ENCODE results near the gene WWC1. TPM values are rescaled to one million over a fixed set of nuclear protein-coding genes. Genes with fewer than 3 reads are reported as not detected.

The WWC1 gene
- total and polyA plus RNA-seq, 7 experiments from 2014 or later = 0.02 to 1.4 (median 0.66) TPM; not detected in 1

DNA sequence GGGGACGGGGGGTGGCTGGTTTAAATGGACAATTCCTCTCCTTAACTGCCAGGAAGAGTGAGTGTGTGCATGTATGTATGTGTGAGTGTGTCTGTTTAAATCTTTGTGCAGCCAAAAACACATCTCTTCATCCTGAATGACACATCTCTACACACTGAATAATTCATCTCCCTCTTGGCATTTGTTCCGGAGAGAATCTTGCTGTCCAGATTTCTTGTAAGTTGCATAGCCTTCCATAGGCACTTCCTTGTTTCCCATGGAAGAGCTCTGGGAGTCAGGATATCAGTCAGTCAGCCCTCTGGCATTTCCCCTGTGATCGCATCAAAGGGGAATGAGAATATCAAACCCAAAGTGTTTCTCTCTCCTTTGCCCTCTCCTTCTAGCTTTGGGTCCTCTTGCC, 74.7 kb downstream of the WWC1 start:
- intact Hi-C loops (cut with micrococcal nuclease) = no loop called here
- no peaks in the 10 kb centered on the region for H3K27me3 ChIP-seq (ENCODE audit: control insufficient read depth in 2 of 2, insufficient read depth in 2 of 2, low read length in 2 of 2)
- no peak overlapping the region for H3K27ac Mint-ChIP-seq
- H3K36me3 Mint-ChIP-seq = no peaks in the 10 kb centered on the region
- peaks cover 0 to 2% (median 0%) of the 10 kb centered on the region in 7 donors for H3K4me1 Mint-ChIP-seq
- no peak overlapping the region for H3K4me3 ChIP-seq (ENCODE audit: low read length)
- no peaks in the 10 kb centered on the region for H3K9me3 Mint-ChIP-seq
- POLR2A ChIA-PET = no interaction called here
- no peaks in the 10 kb centered on the region for H3K36me3 ChIP-seq (ENCODE audit: control insufficient read depth in 2 of 3, insufficient read depth in 3 of 3, low read length in 3 of 3)
- no peak for DNase-seq
- no peak overlapping the region for H3K4me3 Mint-ChIP-seq
- no peak overlapping the region for H3K27ac ChIP-seq (ENCODE audit: low read depth, low read length)
- H3K4me1 ChIP-seq (ENCODE audit: control insufficient read depth in 2 of 2, insufficient read depth in 2 of 2, low read length in 2 of 2) = no peaks in the 10 kb centered on the region
- ATAC-seq = no peak
- no peaks in the 10 kb centered on the region for H3K9me3 ChIP-seq (ENCODE audit: control insufficient read depth in 2 of 3, low read length in 3 of 3)
- H3K27me3 Mint-ChIP-seq = peaks cover 0 to 5% (median 0%) of the 10 kb centered on the region in 5 donors
- CTCF ChIA-PET = no interaction called here

DNA sequence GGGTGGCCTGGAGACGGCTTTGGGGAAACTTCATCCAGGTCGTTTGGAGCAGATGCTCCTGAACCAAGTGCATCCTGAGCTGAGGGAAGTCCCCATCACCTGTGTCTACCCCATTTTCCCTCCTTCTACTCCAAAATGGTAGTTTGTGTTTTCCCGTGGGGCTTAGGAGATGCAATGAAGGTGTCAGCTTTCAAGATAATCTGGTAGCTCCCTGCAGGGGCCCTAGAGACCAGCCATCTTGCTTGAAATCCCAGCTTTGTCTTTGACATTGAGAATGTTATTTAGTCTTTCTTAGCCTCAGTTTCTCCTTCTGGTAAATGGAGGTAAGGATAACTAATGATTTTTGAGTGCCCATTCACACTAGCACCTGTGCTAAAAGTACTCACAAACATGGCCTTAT, 77.4 kb downstream of the WWC1 start:
- Histone ChIP-seq H3K36me3 (ENCODE audit: control insufficient read depth in 2 of 3, insufficient read depth in 3 of 3, low read length in 3 of 3) (no peaks in the 10 kb centered on the region), H3K27me3 (ENCODE audit: control insufficient read depth in 2 of 2, insufficient read depth in 2 of 2, low read length in 2 of 2) (peaks cover 0 to 3% of the 10 kb centered on the region in 2 donors), H3K27ac (ENCODE audit: low read depth, low read length) (no peak overlapping the region), H3K4me1 (ENCODE audit: control insufficient read depth in 2 of 2, insufficient read depth in 2 of 2, low read length in 2 of 2) (no peaks in the 10 kb centered on the region), H3K4me3 (ENCODE audit: low read length) (no peak overlapping the region), H3K9me3 (ENCODE audit: control insufficient read depth in 2 of 3, low read length in 3 of 3) (no peaks in the 10 kb centered on the region)
- Mint-ChIP-seq H3K36me3 (no peaks in the 10 kb centered on the region), H3K4me1 (no peaks in the 10 kb centered on the region), H3K27ac (no peak overlapping the region), H3K27me3 (peaks cover 0 to 1% (median 0%) of the 10 kb centered on the region in 5 donors), H3K4me3 (no peak overlapping the region), H3K9me3 (no peaks in the 10 kb centered on the region)
- intact Hi-C loops (cut with micrococcal nuclease) = no loop called here
- CTCF ChIA-PET = no interaction called here
- POLR2A ChIA-PET = no interaction called here
- ATAC-seq (no peak), DNase-seq (no peak)

- ChIA-PET CTCF (no interaction called here), POLR2A (no interaction called here)
- Histone ChIP-seq H3K36me3 (ENCODE audit: control insufficient read depth in 2 of 3, insufficient read depth in 3 of 3, low read length in 3 of 3) (no peaks in the 10 kb centered on the region), H3K27me3 (ENCODE audit: control insufficient read depth in 2 of 2, insufficient read depth in 2 of 2, low read length in 2 of 2) (peaks cover 0 to 3% of the 10 kb centered on the region in 2 donors), H3K27ac (ENCODE audit: low read depth, low read length) (no peak overlapping the region), H3K4me3 (ENCODE audit: low read length) (no peak overlapping the region), H3K9me3 (ENCODE audit: control insufficient read depth in 2 of 3, low read length in 3 of 3) (no peaks in the 10 kb centered on the region), H3K4me1 (ENCODE audit: control insufficient read depth in 2 of 2, insufficient read depth in 2 of 2, low read length in 2 of 2) (no peaks in the 10 kb centered on the region)
- H3K36me3 Mint-ChIP-seq = no peaks in the 10 kb centered on the region
- DNase-seq (no peak), ATAC-seq (no peak)
- no peak overlapping the region for H3K4me3 Mint-ChIP-seq
- peaks cover 0 to 1% (median 0%) of the 10 kb centered on the region in 5 donors for H3K27me3 Mint-ChIP-seq
- H3K4me1 Mint-ChIP-seq = no peaks in the 10 kb centered on the region
- no peaks in the 10 kb centered on the region for H3K9me3 Mint-ChIP-seq
- intact Hi-C loops (cut with micrococcal nuclease) = no loop called here
- no peak overlapping the region for H3K27ac Mint-ChIP-seq
Observed at GRCh38 chr5:168370831-168371230, 79.4 kb downstream of the WWC1 start.

- Mint-ChIP-seq H3K4me3 (no peak overlapping the region), H3K9me3 (no peaks in the 10 kb centered on the region), H3K4me1 (peaks cover 0 to 5% (median 3%) of the 10 kb centered on the region in 7 donors), H3K27ac (no peak overlapping the region), H3K36me3 (no peaks in the 10 kb centered on the region), H3K27me3 (peaks cover 0 to 1% (median 0%) of the 10 kb centered on the region in 5 donors)
- Histone ChIP-seq H3K36me3 (ENCODE audit: control insufficient read depth in 2 of 3, insufficient read depth in 3 of 3, low read length in 3 of 3) (no peaks in the 10 kb centered on the region), H3K27ac (ENCODE audit: low read depth, low read length) (no peak overlapping the region), H3K27me3 (ENCODE audit: control insufficient read depth in 2 of 2, insufficient read depth in 2 of 2, low read length in 2 of 2) (peaks cover 0 to 3% of the 10 kb centered on the region in 2 donors), H3K4me1 (ENCODE audit: control insufficient read depth in 2 of 2, insufficient read depth in 2 of 2, low read length in 2 of 2) (no peaks in the 10 kb centered on the region), H3K4me3 (ENCODE audit: low read length) (no peak overlapping the region), H3K9me3 (ENCODE audit: control insufficient read depth in 2 of 3, low read length in 3 of 3) (no peaks in the 10 kb centered on the region)
- ChIA-PET CTCF (no interaction called here), POLR2A (no interaction called here)
- intact Hi-C loops (cut with micrococcal nuclease) = no loop called here
- no peak for ATAC-seq
- DNase-seq = no peak
Observed at GRCh38 chr5:168372356-168372946, 81.0 kb downstream of the WWC1 start.

GRCh38 chr5:168374532-168374931, 83.1 kb downstream of the WWC1 start:
- ATAC-seq = no peak
- no peak for DNase-seq
- H3K27ac ChIP-seq (ENCODE audit: low read depth, low read length) = no peak overlapping the region
- Mint-ChIP-seq H3K27ac (no peak overlapping the region), H3K27me3 (peaks cover 0 to 1% (median 0%) of the 10 kb centered on the region in 5 donors), H3K4me3 (no peak overlapping the region), H3K4me1 (peaks cover 0 to 7% (median 4%) of the 10 kb centered on the region in 7 donors), H3K36me3 (no peaks in the 10 kb centered on the region), H3K9me3 (peaks cover 0 to 5% (median 0%) of the 10 kb centered on the region in 11 donors)
- H3K4me3 ChIP-seq (ENCODE audit: low read length) = no peak overlapping the region
- intact Hi-C loops (cut with micrococcal nuclease) = no loop called here
- H3K9me3 ChIP-seq (ENCODE audit: control insufficient read depth in 2 of 3, low read length in 3 of 3) = no peaks in the 10 kb centered on the region
- no peaks in the 10 kb centered on the region for H3K36me3 ChIP-seq (ENCODE audit: control insufficient read depth in 2 of 3, insufficient read depth in 3 of 3, low read length in 3 of 3)
- peaks cover 0 to 3% of the 10 kb centered on the region in 2 donors for H3K27me3 ChIP-seq (ENCODE audit: control insufficient read depth in 2 of 2, insufficient read depth in 2 of 2, low read length in 2 of 2)
- ChIA-PET POLR2A (no interaction called here), CTCF (no interaction called here)
- no peaks in the 10 kb centered on the region for H3K4me1 ChIP-seq (ENCODE audit: control insufficient read depth in 2 of 2, insufficient read depth in 2 of 2, low read length in 2 of 2)

GRCh38 chr5:168375214-168375613, 83.8 kb downstream of the WWC1 start:
- Histone ChIP-seq H3K4me3 (ENCODE audit: low read length) (no peak overlapping the region), H3K9me3 (ENCODE audit: control insufficient read depth in 2 of 3, low read length in 3 of 3) (no peaks in the 10 kb centered on the region), H3K4me1 (ENCODE audit: control insufficient read depth in 2 of 2, insufficient read depth in 2 of 2, low read length in 2 of 2) (no peaks in the 10 kb centered on the region), H3K36me3 (ENCODE audit: control insufficient read depth in 2 of 3, insufficient read depth in 3 of 3, low read length in 3 of 3) (no peaks in the 10 kb centered on the region), H3K27me3 (ENCODE audit: control insufficient read depth in 2 of 2, insufficient read depth in 2 of 2, low read length in 2 of 2) (peaks cover 0 to 3% of the 10 kb centered on the region in 2 donors), H3K27ac (ENCODE audit: low read depth, low read length) (no peak overlapping the region)
- ChIA-PET CTCF (no interaction called here), POLR2A (no interaction called here)
- Mint-ChIP-seq H3K4me1 (peaks cover 0 to 7% (median 4%) of the 10 kb centered on the region in 7 donors), H3K4me3 (no peak overlapping the region), H3K27me3 (peaks cover 0 to 1% (median 0%) of the 10 kb centered on the region in 5 donors), H3K36me3 (no peaks in the 10 kb centered on the region), H3K9me3 (peaks cover 0 to 5% (median 0%) of the 10 kb centered on the region in 11 donors), H3K27ac (no peak overlapping the region)
- no peak for ATAC-seq
- intact Hi-C loops (cut with micrococcal nuclease) = no loop called here
- DNase-seq = no peak

- POLR2A ChIA-PET = no interaction called here
Observed at GRCh38 chr5:168377525-168377924, 86.1 kb downstream of the WWC1 start.

More at GRCh38 chr5:168377525-168377924, 86.1 kb downstream of the WWC1 start:
- Histone ChIP-seq H3K4me3 (ENCODE audit: low read length) (no peak overlapping the region), H3K4me1 (ENCODE audit: control insufficient read depth in 2 of 2, insufficient read depth in 2 of 2, low read length in 2 of 2) (no peaks in the 10 kb centered on the region), H3K36me3 (ENCODE audit: control insufficient read depth in 2 of 3, insufficient read depth in 3 of 3, low read length in 3 of 3) (no peaks in the 10 kb centered on the region), H3K9me3 (ENCODE audit: control insufficient read depth in 2 of 3, low read length in 3 of 3) (no peaks in the 10 kb centered on the region), H3K27me3 (ENCODE audit: control insufficient read depth in 2 of 2, insufficient read depth in 2 of 2, low read length in 2 of 2) (no peaks in the 10 kb centered on the region), H3K27ac (ENCODE audit: low read depth, low read length) (no peak overlapping the region)
- intact Hi-C loops (cut with micrococcal nuclease) = no loop called here
- Mint-ChIP-seq H3K4me3 (no peak overlapping the region), H3K4me1 (peaks cover 0 to 10% (median 7%) of the 10 kb centered on the region in 7 donors), H3K27ac (no peak overlapping the region), H3K9me3 (peaks cover 0 to 5% (median 0%) of the 10 kb centered on the region in 11 donors), H3K27me3 (no peaks in the 10 kb centered on the region), H3K36me3 (peaks cover 0 to 2% (median 0%) of the 10 kb centered on the region in 5 donors)
- CTCF ChIA-PET = no interaction called here
- DNase-seq (peak in 4 of 9 donors; percentile 1 to 31 (median 3)), ATAC-seq (no peak)

Data from naive thymus-derived CD4-positive, alpha-beta T cell (primary cell).